GM18907 (cell line): Measurements from ENCODE around the gene TMEM161B.
"Not testable (repeated sequence)": the region's sequence is repeated elsewhere in the genome, so short reads cannot be mapped to it uniquely, and the experiment has no call there.

Source experiments
- ATAC-seq: cut with Tn5 transposase; IDR thresholded peaks from one replicate; pipeline ENCODE4 v1.9.1; 2021; ENCODE audit warnings: mild to moderate bottlenecking, moderate library complexity; ENCODE audit not compliant: unreplicated experiment

Gene TMEM161B

DNA sequence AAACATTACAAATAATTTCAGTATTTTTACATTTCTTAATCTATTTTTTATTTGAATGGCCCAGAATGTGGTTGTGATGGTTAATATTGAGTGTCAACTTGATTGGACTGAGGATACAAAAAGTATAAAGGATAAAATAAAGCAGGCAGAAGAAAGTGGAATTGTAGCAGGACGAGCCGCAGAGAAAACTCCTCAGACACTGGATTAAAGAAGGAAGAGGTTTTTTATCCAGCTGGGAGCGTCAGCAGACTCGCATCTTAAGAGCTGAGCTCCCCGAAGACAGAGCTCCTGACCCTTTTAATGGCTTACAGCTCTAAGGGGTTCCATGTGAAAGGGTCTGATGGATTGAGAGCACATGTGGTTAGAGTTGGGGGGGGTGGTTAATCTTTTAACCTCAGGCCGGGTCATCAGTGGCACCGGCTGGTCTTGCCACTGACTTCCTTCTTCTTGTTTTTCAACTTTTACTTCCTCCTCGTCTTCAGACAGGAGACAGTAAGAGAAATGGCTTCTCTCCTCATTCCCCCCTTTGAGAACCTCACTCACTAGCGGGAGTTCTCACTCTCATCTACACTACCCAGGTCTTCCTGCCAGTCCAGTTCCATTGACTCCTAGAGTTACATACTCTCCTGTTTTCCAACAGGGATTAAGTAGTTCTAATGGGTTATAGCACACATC lies 80.0 kb downstream of the TMEM161B start:
- ATAC-seq = no peak

- ATAC-seq = no peak
Measured at GRCh38 chr5:88183255-88183654, 85.4 kb downstream of the TMEM161B start.

DNA sequence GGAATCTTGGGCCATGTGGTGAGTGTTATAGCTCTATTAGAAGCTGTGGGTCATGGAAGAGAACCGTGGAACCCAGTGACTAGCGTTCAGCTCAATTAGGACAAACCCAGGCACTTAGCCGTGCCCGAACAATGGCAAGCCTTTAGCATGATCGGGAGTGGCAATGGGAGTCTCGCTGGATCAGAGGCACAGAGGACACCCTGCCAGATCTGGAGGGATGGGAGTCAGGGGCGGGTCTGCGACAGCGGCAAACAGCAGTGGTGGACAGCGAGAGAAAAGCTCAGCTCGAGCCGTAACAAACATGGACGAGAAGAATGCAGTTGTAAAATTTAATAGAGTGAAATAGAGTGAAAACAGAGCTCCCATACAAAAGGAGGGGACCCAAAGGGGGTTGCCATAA lies 91.2 kb downstream of the TMEM161B start:
- ATAC-seq = not testable (repeated sequence)

DNA sequence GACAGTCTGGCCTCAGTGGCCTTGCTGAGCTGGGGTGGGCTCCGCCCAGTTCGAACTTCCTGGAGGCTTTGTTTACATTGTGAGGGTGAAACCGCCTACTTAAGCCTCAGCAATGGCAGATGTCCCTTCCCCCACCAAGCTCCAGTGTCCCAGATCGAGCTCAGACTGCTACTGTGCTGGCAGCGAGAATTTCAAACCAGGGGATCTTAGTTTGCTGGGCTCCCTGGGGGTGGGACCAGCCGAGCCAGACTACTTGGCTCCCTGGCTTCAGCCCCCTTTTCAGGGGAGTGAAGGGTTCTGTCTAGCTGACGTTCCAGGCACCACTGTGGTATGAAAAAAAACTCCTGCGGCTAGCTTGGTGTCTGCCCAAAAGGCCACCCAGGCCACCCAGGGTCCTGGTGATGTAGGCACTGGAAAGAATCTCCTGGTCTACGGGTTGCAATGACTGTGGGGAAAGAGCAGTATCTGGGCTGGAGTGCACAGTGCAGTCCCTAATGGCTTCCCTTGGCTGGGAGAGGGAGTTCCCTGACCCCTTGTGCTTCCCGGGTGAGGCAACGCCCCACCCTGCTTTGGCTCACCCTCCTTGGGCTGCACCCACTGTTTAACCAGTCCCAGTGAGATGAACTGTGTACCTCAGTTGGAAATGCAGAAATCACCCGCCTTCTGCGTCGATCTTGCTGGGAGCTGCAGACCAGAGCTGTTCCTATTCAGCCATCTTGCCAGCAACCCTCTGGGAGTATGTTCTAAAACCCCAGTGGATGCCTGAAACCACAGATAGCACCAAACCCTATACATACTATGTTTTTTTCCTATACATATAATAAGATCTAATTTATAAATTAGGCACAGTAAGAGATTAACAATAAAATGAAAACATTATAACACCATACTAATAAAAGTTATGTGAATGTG lies 95.5 kb downstream of the TMEM161B start:
- no peak for ATAC-seq

GRCh38 chr5:88159591-88159990 lies 109.1 kb downstream of the TMEM161B start:
- no peak for ATAC-seq

- no peak for ATAC-seq
Measured at GRCh38 chr5:88158056-88158455, 110.6 kb downstream of the TMEM161B start.

GRCh38 chr5:88154891-88155290 lies 113.8 kb downstream of the TMEM161B start:
- ATAC-seq = no peak

GRCh38 chr5:88150747-88151146 lies 117.9 kb downstream of the TMEM161B start:
- no peak for ATAC-seq

DNA sequence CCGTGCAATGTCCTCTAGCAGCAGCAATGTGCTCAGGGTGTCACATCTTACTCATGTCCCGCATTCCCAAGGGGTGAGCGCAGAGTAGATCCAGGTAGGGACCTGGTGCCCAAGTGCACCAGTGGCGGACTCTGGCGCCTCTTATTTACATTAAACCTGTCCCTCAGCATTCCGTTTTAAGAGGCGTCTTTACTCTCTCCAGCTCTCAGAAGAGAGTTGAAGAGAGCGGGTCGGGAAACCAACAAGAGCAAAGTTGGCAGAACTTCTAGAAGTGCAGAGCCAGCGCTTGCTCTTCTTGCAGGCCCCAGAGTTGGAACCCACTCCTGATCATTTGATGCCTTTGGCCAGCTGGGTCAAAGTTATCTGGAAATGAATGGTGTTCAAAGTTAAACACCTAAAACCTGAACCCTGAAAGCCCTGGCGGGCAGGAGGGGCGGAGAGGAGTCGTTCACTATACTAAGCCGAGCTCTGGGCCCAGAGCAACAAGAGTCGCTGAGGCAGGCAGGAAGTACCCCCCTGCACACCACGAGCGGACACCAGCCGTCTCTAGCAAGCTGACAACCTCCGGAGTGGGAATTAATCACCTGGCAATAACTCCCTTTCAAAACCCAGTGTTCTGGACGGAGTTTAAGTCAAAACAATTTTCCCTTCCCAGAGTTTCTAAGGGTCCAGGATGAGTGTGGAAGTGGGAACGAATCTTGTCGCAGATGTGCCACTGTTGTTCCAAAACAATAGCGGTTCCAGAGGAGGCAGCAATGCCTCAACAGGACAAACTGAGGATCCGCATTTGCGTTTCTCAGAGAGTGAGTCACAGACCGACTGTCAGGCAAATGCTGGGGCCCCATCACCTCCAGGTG lies 122.8 kb downstream of the TMEM161B start:
- ATAC-seq = no peak

DNA sequence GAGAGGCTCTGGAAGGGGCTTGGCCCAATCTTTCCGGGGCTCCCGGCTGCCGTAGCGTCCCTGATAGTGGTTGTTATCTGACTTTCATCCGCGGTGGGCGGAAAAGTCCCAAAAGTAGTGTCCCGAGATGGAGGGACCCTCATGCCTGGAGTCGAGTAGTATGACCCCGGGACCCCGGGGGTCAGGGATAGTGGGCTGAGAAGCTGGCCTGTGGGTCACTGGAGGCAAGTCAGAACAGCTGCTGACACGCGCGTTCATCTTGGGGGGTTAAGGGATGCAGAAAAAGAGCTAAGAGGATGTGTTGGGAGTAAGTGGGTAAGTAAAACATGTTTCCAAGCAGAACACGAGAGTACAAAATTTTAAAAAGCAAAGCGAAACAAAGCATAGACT lies 123.4 kb downstream of the TMEM161B start:
- ATAC-seq = no peak
